Islet of Langerhans (tissue), 1 donor: ENCODE results near the gene TNFRSF12A.

Experiments used
- FAIRE-seq: peaks from one replicate; lab custom pipeline; 2011; peaks lifted over from hg19 to GRCh38; lab: Jason Lieb, UNC

The TNFRSF12A gene

DNA sequence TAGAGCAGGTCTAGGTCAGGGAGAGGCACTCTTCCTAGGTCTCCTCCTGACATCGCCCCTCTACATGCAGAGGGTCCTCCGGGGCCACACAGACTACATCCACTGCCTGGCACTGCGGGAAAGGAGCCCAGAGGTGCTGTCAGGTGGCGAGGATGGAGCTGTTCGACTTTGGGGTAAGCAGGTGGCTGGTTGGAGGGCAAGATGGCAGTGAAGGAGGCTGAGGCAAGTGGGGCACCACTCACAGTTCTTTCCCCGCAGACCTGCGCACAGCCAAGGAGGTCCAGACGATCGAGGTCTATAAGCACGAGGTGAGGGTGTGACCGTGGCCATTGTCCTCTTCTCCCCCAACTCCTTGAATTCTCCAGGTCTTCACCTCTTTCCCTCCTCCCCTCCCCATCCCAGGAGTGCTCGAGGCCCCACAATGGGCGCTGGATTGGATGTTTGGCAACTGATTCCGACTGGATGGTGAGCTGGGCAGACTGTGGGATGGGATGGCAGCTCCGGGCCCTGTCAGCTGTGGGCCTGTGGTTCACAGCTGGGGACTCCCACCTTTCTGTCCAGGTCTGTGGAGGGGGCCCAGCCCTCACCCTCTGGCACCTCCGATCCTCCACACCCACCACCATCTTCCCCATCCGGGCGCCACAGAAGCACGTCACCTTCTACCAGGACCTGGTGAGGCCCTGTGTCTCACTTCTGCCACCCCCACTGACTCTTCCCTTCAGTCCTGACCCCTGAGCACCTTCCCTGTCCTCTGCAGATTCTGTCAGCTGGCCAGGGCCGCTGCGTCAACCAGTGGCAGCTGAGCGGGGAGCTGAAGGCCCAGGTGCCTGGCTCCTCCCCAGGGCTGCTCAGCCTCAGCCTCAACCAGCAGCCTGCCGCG lies 6.7 kb downstream of the TNFRSF12A start:
- FAIRE-seq, result no peak

DNA sequence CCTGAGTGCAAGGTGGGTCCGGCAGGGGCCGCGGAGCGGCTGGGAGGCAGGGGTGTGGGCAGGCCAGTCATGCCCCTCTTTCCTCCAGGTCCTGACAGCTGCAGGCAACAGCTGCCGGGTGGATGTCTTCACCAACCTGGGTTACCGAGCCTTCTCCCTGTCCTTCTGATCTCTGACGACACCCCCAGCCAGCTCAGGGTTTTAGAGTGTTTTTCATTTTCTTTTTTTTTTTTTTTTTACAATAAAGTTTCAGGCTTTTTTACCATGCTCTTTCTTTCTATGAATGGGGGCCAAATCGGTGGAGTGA lies 7.3 kb downstream of the TNFRSF12A start:
- no peak for FAIRE-seq

DNA sequence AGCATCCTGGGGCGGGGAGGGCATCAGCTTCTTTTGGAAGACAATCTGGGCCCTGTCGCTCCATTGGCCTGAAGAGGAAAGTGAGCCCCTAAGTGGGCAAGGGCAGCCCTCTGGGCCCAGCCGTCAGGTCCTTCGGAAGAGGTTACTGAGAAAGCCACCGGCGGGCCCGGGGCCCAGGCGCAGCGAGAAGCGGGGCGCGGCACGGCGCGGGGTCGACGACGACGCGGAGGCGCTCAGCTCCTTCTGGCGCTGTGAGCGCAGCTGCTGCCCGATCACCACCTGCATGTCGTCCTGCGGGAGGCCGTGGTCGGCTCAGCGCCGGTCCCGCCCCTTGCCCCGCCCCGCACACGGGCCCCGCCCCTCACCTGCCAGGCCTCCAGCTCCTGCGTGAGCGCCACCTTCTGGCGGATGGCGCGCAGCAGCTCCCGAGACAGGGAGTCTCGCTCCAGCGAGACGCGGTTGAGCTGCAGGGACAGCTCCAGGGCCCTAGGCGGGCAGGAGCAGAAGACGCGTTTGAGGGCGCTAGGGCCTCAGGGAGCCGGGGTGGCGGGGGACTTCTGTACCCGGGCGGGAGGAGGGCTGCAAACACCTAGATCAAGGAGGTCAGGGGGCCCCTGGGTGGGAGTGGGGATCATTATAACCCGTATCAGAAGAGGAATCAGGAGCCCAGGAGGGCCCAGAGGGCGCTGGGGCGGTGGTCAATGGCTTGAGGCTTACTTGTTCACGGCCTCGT lies 8.0 kb downstream of the TNFRSF12A start:
- no peak for FAIRE-seq

DNA sequence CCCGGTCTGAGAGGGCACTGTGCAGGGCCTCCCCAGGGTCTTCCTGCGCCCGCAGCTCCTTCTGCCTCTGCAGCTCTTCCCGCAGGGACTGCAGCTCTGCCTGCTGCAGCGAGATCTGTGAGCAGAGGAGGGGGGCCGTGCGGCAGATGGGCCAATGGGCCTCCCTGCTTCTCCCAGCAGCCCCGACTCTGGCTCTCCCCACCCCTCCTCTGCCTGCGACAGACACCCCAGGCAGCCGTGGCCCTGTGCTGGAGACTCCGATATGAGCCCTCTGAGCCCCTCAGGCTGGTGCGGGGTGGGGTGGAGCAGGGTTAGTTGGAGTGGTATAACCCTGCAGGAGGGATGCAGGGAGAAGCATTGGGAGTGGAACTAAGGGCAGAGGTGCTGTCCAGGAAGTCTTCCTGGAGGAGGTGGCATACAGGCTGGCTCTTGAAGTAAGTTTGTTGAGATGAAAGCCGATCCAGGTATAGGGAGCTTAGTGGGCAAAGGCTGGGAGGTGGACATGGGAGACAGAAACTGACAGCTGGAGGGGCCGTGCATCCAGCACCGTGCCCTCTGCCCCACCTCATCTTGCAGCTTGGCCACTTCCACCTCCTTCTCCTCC lies 8.7 kb downstream of the TNFRSF12A start:
- no peak for FAIRE-seq

DNA sequence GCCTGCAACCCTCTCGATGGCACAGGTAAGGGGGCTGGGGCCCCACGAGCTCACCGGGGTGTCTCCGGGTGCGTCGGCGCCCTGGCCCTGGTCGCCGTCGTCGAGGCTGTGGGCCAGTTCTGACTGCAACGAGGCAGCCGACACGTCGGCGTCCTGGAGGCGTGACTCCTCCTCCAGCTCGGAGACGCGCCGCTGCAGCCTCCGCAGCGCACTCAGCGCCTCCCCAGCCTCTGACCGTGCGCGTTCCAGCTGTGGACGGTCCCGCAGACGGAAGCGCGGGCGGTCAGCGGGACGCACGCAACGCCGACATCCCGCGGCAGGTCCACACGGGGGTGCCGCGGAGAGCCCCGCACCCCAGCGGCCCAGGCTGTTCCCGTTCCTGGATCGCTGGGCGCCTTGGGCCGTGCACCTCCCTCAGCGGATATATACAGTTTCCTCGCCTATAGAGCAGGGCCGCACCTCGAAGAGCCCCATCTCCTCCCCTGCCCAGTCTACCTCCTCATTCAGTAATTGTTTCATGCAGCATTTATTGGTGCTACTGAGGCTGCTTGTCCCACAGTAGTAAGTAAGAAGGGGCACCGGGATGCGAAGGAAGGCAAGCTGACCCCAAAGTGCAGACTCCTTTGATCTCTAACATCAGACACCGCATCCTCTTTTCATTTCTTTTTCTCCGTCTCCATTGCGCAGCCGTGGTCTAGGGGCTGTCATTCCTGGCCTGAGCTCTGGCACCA lies 9.5 kb downstream of the TNFRSF12A start:
- FAIRE-seq, result no peak

DNA sequence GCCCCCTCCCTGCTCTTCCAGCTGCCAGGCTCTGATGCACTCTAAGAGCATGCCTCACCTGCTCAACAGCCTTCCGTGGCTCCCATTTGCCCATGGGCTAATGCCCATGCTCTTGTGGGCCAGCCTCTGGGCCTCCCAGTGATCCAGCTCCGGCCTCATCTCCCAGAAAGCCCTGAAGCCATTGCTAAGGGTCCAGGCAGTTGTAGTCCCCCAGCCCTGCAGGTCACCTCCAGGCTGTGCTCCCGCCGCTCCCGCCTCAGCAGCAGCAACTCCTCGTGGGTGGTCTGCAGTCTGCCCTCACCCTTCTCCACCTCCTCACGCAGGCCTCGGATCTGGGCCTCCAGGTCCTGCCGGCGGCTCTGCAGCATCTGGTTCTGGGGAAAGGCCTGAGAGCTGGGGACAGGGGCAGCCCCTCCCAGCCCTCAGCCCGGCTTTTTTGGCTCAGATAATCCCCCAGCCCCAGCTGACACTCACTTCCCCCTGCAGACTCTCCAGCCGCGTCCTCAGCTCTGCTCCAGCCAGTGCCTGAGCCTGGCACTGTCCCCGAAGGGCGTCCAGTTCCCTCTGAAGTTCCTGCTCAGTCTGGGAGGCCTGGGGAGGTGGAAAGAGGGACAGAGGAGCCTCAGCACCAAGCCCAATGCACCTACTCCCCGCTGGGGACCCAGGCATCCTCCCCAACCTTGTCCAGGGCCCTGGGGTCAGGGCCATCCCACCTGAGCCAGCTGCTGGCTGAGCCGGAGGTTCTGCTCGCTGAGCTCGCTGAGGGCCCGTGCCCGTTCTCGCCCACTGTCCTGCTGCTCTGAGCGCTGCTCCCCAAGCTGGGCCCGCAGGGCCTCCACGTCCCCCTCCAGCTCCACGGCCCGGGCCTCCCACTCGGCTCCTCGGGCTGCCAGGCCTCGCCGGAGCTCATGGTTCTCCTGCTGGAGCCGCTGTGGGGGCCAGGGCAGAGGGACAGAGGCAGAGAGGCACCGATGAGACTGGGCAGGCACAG lies 10.3 kb downstream of the TNFRSF12A start:
- no peak for FAIRE-seq

DNA sequence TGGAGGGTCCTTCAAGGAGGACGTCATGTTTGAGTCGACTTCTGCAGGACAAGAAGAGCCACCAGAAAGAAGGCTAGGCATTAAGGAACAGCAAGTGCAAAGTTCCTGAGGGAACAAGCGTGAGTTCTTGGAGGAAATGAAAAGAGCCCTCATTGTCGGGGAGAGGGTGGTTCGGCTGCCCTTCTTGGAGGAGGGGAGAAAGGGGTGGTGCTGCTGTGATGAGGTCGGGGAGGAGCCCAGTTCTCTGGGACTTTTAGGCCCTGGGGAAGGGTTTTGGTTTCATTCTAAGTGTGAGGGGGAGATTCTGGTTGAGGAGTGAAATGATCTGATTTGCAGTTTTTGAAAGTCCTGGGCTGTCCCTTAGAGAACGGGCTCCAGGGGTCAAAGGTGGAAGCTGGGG lies 12.5 kb downstream of the TNFRSF12A start:
- FAIRE-seq, result no peak

DNA sequence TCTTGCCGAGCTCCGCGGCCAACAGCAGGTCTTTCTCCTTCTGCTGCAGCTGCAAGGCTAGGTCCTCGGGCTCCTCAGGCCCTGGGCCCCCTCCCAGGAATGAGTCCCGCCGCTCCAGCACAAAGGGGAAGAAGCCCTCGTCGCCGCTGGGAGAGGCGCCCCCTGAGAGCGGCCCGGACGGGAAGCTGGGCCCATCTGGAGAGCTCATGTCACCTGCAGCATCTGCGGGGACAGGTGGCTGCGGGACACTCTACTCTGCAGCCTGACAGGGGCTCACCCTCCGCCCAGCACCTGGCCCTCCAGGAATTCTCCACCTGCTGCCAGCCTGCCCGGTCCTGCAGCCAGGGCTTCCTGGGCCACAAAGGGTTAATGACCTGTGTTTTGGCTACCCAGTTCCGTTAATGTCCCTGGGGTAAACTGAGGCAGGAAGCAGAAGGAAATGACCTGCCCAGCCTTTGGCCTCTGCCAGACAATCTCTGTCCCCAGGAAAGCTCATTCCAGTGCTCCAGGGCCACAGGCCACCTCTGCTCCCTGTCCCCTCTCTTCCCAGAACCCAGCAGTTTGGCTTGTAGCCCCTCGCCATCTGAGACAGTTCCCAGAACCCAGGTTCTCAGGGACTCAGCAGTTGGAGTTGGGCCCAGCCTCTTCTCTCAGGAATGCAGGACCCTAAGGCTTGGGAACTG lies 15.3 kb downstream of the TNFRSF12A start:
- no peak for FAIRE-seq

DNA sequence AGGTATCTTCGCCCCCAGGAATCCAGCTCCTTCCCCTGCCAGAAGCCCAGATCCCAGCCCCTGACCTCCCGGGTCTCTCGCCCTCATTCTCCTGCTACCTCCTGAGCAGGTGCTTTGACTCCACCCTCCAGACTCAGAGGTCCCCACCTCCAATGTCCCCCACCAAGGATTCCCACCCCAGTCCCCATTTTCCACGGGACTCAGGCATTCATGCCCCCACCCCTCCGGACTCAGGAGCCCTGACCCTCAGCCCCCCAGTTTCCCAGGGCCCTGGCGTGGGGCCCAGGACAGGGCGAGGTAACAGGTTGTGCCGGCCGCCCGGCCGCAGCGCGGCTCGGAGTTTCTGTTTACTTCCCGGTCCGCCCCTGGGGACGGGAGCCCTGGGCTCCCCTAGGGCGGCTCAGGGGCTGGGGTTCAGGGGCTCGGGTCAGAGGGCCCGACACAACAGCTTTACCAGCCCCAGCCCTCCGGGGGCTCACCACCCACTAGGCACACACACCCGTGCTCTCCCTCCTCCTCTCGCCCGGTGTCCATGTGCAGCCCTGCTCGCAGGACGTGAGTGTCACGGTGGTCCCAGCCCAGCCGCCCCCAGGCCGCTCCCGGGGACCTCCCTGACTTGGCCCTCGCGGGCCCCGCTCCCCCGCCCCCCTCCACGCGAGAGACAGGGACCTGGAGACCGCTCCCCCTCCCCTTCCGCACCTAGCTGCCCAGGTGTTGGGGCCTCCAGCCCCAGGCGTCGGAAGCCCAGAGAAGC lies 16.0 kb downstream of the TNFRSF12A start:
- FAIRE-seq, result no peak

DNA sequence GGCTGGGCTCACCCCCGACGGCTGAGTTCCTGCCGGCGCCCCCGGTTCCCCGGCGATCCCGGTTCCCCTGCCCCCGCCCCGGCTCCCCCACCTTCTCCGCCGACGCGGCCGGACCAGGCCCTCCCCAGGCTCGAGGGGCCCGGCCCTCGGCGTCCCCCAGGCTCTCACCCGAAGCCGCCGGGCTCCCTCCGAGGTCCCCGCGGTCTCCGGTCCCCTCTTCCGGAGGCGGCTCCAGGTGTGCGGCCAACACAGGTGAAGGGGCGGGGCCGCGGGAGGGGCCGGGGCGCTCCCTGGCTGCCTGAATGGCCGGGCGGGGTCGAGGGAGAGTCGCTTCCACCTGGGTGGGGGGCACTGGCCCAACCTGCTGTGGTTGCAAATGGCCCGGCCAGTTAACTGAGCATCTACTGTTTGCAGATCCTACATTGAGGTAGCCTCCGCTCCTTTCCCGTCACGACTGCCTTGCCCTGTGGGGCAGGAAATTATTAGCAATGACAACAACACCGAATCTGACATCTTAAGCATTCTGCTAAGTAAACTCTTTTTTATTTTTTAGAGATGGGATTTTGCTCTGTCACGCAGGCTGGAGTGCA lies 16.7 kb downstream of the TNFRSF12A start, which contains the start of gene BICDL2:
TSS of gene BICDL2 (minus strand) at position 219 of the 590 bp plus-strand sequence. CDS start 1,448 bp downstream, outside the sequence.
- no peak for FAIRE-seq

DNA sequence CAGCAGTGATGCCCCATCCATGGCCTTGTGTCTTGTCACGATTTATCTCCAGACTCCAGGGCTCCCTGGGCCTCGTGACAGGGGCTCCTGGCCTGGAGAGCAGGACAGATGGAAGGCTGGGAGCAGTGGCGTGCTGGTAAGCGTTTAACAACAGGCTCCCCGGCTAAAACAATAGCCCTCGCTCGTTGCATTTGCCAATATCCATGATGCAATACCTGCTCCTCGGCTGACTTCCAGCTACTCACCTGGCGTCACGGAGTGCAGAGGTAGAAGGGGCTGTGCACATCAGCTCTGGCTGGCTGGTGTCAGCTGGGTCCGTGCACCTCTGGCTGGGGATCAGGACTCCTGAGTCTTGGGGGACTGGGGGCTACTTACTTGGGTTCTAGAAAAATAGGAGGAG lies 18.1 kb downstream of the TNFRSF12A start:
- no peak for FAIRE-seq

DNA sequence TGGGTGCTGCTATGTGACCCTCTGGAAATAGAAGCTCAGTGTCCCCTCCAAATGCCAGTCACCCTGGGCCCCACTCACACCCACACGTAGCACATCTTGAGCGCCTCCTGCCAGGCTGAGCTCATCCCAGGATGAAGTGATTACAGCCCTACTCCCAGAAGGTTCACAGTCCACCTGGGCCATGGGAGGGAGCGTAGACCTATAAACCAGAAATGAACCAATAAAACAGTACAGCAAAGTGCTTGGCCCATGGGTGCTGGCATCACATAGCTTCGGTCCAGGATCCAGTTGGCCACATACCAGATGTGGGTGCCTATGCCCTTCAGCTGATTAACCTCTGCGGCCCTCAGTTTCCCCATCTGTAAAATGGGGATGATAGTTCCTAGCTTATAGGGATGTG lies 18.7 kb downstream of the TNFRSF12A start:
- no peak for FAIRE-seq

DNA sequence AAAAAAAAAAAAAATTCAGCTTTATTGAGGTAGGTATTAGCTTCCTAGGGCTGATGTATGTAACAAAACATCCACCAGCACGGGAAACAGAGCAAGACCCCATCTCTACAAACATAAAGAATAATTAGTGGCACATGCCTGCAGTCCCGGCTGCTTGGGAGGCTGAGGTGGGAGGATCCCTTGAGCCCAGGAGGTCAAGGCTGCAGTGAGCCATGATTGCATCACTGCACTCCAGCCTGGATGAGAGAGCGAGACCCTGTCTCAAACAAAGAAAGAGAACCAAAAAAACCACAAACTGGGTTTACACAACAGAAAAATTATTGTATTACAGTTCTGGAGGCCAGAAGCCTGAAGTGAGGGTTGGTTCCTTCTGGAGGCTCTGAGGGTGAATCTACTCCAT lies 22.2 kb downstream of the TNFRSF12A start:
- FAIRE-seq, result no peak

DNA sequence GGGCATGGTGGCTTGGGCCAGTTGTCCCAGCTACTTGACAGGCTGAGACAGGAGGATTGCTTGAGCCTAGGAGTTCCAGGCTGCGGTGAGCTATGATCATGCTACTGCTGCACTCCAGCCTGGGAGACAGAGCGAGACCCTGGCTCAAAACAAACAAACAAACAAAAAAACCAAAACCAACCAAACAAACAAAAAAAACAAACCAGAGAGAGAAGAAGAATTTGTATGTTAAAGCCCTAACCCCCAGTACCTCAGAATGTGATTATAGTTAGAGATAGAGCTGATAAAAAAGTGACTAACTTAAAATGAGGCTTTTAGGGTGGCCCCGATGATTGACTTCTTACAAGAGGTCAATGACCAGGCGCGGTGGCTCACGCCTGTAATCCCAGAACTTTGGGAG lies 24.5 kb downstream of the TNFRSF12A start:
- no peak for FAIRE-seq

DNA sequence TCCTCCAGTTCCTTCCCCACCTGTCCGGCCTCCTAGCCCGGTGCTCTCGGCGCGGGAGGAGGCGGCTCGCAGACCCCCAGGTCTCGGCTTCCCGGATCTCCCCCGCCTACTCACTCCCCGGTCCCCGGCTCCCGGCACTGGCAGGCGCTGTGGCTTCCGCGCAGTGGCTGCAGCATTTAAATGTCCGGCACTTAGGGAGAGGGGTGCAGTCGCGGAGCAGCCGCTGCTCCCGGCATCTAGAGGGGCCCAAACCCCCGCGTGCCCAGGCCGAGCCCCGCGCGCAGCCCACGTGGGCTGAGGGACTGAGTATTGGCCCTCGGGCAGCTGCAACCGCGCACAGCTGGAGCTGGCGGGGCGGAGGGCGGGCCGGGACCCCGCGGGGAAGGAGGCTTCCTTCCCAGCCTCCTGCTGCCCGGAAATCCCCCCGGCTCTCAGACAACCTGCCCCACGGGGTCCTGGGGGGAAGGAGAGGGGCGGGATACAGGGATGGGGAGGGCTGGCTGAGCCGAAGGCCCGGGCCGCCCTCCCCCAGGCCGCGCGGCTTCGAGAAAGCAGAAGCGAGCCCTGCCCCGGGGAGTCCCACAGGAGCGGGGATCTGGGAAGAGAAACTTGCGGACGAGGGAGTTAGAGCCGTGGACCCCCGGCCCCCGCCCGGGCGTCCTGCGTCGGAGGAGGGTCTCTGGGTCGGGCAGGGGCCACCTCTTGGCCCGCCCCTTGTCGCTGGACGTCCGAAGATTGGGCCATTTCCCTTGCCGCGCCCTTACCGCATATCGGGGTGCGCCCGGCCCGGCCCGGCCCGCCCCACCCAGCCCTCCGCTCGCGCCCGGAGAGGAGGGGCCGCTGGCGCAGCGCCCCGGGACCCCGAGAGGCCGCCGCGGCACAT lies 25.8 kb downstream of the TNFRSF12A start, which contains the start of gene MMP25:
TSS of gene MMP25 (plus strand) at position 804 of the 883 bp plus-strand sequence. CDS start 357 bp downstream, outside the sequence.
- FAIRE-seq, result no peak

DNA sequence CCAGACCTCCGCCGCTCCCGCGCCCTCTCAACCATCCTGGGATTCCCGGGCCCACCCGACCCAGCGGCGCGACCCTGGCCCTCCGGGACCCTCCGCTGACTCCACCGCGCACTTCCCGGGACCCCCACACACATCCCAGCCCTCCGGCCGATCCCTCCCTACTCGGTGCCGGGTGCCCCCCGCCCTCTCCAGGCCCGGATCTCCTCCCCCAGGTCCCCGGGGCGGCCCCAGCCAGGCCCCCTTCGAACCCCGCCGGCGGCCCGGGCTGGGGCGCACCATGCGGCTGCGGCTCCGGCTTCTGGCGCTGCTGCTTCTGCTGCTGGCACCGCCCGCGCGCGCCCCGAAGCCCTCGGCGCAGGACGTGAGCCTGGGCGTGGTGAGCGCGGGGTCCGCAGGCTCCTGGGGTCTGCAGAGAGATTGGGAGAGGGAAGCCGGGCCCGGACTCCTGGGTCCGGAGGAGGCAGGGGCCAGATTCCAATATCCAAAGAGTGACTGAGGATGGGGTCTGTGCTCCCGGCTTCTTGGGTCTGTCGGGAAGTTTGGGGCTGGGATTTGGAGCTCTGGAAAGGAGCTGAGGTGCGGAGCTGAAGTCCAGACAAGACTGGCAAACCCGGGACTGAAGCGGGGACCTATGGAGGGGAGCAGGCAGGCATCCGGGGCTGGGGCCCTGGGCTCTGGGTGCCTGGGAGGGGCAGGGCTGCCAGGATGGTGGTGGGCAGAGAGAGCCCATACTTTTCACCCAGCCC lies 26.6 kb downstream of the TNFRSF12A start:
- no peak for FAIRE-seq

DNA sequence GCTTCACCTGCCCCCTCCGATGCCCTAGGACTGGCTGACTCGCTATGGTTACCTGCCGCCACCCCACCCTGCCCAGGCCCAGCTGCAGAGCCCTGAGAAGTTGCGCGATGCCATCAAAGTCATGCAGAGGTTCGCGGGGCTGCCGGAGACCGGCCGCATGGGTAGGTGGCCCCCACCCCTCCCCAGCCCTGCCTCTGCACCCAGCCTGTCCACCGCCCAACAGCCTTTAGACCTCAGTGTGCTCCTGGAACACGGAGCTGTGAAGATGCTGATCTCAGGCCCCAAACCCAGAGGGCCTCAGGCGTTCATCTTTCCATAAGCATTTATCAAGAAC lies 27.2 kb downstream of the TNFRSF12A start:
- FAIRE-seq, result no peak
